H9 (cell line): ENCODE data around the gene TMTC2. TPM values are rescaled to one million over a fixed set of nuclear protein-coding genes. Genes with fewer than 3 reads are reported as not detected.

Experiments used
- DNase-seq: peaks from one replicate; pipeline ENCODE4 v3.0.0-alpha.2; 2017
- H2AFZ ChIP-seq: one replicate; pipeline ENCODE4 v1.6.1; 2013; ENCODE audit warnings: mild to moderate bottlenecking, low read length, control low read depth, moderate library complexity
- H2AK5ac ChIP-seq: 2 replicates; pipeline ENCODE4 v1.6.1; 2013; ENCODE audit warnings: low read length, control low read depth, mixed read lengths; ENCODE audit not compliant: insufficient read length
- H2BK120ac ChIP-seq: one replicate; pipeline ENCODE4 v1.6.1; 2013; ENCODE audit warnings: low read depth, mild to moderate bottlenecking, low read length, control low read depth, inconsistent platforms; ENCODE audit not compliant: poor library complexity, severe bottlenecking
- H2BK12ac ChIP-seq: 2 replicates; pipeline ENCODE4 v1.6.1; 2013; ENCODE audit warnings: low read length, control low read depth, mixed read lengths, low read depth; ENCODE audit not compliant: insufficient read length
- H2BK15ac ChIP-seq: 2 replicates; pipeline ENCODE4 v1.6.1; 2013; ENCODE audit warnings: low read depth, low read length, control low read depth
- H2BK20ac ChIP-seq: one replicate; pipeline ENCODE4 v1.6.1; 2013; ENCODE audit warnings: low read depth, mild to moderate bottlenecking, low read length, control low read depth, inconsistent platforms; ENCODE audit not compliant: poor library complexity, severe bottlenecking
- H2BK5ac ChIP-seq: 2 replicates; pipeline ENCODE4 v1.6.1; 2013; ENCODE audit warnings: low read length, control low read depth, mixed read lengths; ENCODE audit not compliant: insufficient read length
- H3K14ac ChIP-seq: 2 replicates; pipeline ENCODE4 v1.6.1; 2013; ENCODE audit warnings: low read length, control low read depth; ENCODE audit not compliant: insufficient read depth
- H3K18ac ChIP-seq: 2 replicates; pipeline ENCODE4 v1.6.1; 2013; ENCODE audit warnings: low read depth, mild to moderate bottlenecking, mixed read lengths, low read length, control low read depth; ENCODE audit not compliant: insufficient read length
- H3K23ac ChIP-seq: 2 replicates; pipeline ENCODE4 v1.6.1; 2013; ENCODE audit warnings: low read length, control low read depth, mixed read lengths, low read depth; ENCODE audit not compliant: insufficient read length
- H3K23me2 ChIP-seq: 2 replicates; pipeline ENCODE4 v1.6.1; 2013; ENCODE audit warnings: low read depth, mild to moderate bottlenecking, mixed read lengths, low read length, control low read depth; ENCODE audit not compliant: insufficient read length, poor library complexity, severe bottlenecking
- H3K27ac ChIP-seq: 2 replicates; pipeline ENCODE4 v1.5.1; 2013; ENCODE audit warnings: low read length, control low read depth, mixed read lengths, low read depth; ENCODE audit not compliant: insufficient read length
- H3K27me3 ChIP-seq: 2 replicates; pipeline ENCODE4 v1.6.1; 2013; ENCODE audit warnings: low read length, control low read depth, inconsistent platforms; ENCODE audit not compliant: insufficient read depth
- H3K4ac ChIP-seq: 2 replicates; pipeline ENCODE4 v1.6.1; 2013; ENCODE audit warnings: low read depth, mild to moderate bottlenecking, control low read depth, inconsistent platforms, low read length, moderate library complexity
- H3K4me1 ChIP-seq: 2 replicates; pipeline ENCODE4 v1.6.1; 2013; ENCODE audit warnings: low read length, control low read depth, inconsistent platforms; ENCODE audit not compliant: insufficient read depth
- H3K4me2 ChIP-seq: 2 replicates; pipeline ENCODE4 v1.6.1; 2013; ENCODE audit warnings: low read length, control low read depth, mixed read lengths; ENCODE audit not compliant: insufficient read length, insufficient read depth
- H3K56ac ChIP-seq: 2 replicates; pipeline ENCODE4 v1.6.1; 2013; ENCODE audit warnings: low read depth, mild to moderate bottlenecking, mixed read lengths, low read length, control low read depth; ENCODE audit not compliant: insufficient read length
- H3K79me1 ChIP-seq: 2 replicates; pipeline ENCODE4 v1.6.1; 2013; ENCODE audit warnings: low read depth, mild to moderate bottlenecking, moderate library complexity, low read length, control low read depth, inconsistent platforms; ENCODE audit not compliant: insufficient read depth, poor library complexity, severe bottlenecking
- H3K79me2 ChIP-seq: 2 replicates; pipeline ENCODE4 v1.6.1; 2013; ENCODE audit warnings: low read length, control low read depth, inconsistent platforms; ENCODE audit not compliant: insufficient read depth
- H3K9ac ChIP-seq: 2 replicates; pipeline ENCODE4 v1.6.1; 2013; ENCODE audit warnings: low read length, control low read depth, mixed read lengths; ENCODE audit not compliant: insufficient read length; ENCODE audit errors: extremely low read depth
- H3K9me3 ChIP-seq: one replicate; pipeline ENCODE4 v1.6.1; 2013; ENCODE audit warnings: low read depth, low read length, inconsistent platforms; ENCODE audit not compliant: control insufficient read depth
- H3T11ph ChIP-seq: one replicate; pipeline ENCODE4 v1.6.1; 2013; ENCODE audit warnings: mild to moderate bottlenecking, low read length, control low read depth, inconsistent platforms
- H4K20me1 ChIP-seq: one replicate; pipeline ENCODE4 v1.6.1; 2013; ENCODE audit not compliant: control insufficient read depth, insufficient read length, insufficient read depth
- H4K5ac ChIP-seq: 2 replicates; pipeline ENCODE4 v1.6.1; 2013; ENCODE audit warnings: low read depth, mild to moderate bottlenecking, mixed read lengths, low read length, control low read depth; ENCODE audit not compliant: insufficient read length
- H4K8ac ChIP-seq: replicated peaks from 2 replicates; pipeline ENCODE4 v1.6.1; 2013; ENCODE audit warnings: low read length, control low read depth, mixed read lengths, low read depth; ENCODE audit not compliant: insufficient read length
- H4K91ac ChIP-seq: 2 replicates; pipeline ENCODE4 v1.6.1; 2013; ENCODE audit warnings: low read depth, mild to moderate bottlenecking, moderate library complexity, mixed read lengths, low read length, control low read depth; ENCODE audit not compliant: insufficient read length
- H3K27ac Mint-ChIP-seq, 3 experiments: 2 replicates in 2 of 3; 3 replicates in 1 of 3; pipeline ENCODE4 v1.8.0; 2020 to 2021; ENCODE audit warnings: mixed read lengths in 3 of 3, mild to moderate bottlenecking in 1 of 3, moderate library complexity in 1 of 3
- H3K27me3 Mint-ChIP-seq: 2 replicates; pipeline ENCODE4 v1.8.0; 2021; ENCODE audit warnings: low read depth, mild to moderate bottlenecking, moderate library complexity, mixed read lengths
- H3K36me3 Mint-ChIP-seq, 3 experiments: 2 replicates in 2 of 3; 3 replicates in 1 of 3; pipeline ENCODE4 v1.8.0; 2020 to 2021; ENCODE audit warnings: low read depth in 3 of 3, mixed read lengths in 3 of 3; ENCODE audit not compliant: insufficient read depth in 1 of 3
- H3K4me1 Mint-ChIP-seq, 2 experiments: 2 replicates each; pipeline ENCODE4 v1.8.0; 2020; ENCODE audit warnings: mixed read lengths in 2 of 2
- H3K4me3 Mint-ChIP-seq, 2 experiments: 2 replicates in 1 of 2; 3 replicates in 1 of 2; pipeline ENCODE4 v1.8.0; 2020 to 2021; ENCODE audit warnings: mild to moderate bottlenecking in 2 of 2, mixed read lengths in 2 of 2, moderate library complexity in 1 of 2
- H3K9me3 Mint-ChIP-seq, 2 experiments: 2 replicates in 1 of 2; 3 replicates in 1 of 2; pipeline ENCODE4 v1.8.0; 2020; ENCODE audit warnings: mild to moderate bottlenecking in 2 of 2, mixed read lengths in 2 of 2, moderate library complexity in 1 of 2
- CTCF ChIP-seq: fragments of 200-600 bp; sonication (generic); conservative IDR thresholded peaks from 3 replicates; pipeline ENCODE4 v1.8.0; 2021; ENCODE audit warnings: antibody characterized with exemption, mild to moderate bottlenecking
- WGBS: extraction: QIAGEN DNeasy Blood & Tissue Kit; methylation state at CpG from one replicate; pipeline ENCODE4 v1.1.7; 2013; ENCODE audit warnings: missing lambda C conversion rate, low lambda C conversion rate, mixed read lengths; ENCODE audit not compliant: insufficient read length; ENCODE audit errors: extremely low coverage; 5-methylcytosine and 5-hydroxymethylcytosine counted together
- total RNA-seq: library from RNA; stranded (reverse); gene quantifications from 2 replicates; pipeline ENCODE4 v1.2.1, GENCODE V29; 2021

TMTC2 gene
- total RNA-seq, 1 experiment from 2014 or later = 3.1 TPM

GRCh38 chr12:83040339-83040738 is 353.6 kb downstream of the TMTC2 start:
- Mint-ChIP-seq H3K9me3 (no peaks in the 10 kb centered on the region), H3K27ac (no peak overlapping the region), H3K4me3 (no peak overlapping the region), H3K4me1 (peaks cover 26 to 28% of the 10 kb centered on the region in 2 experiments), H3K36me3 (no peaks in the 10 kb centered on the region), H3K27me3 (no peaks in the 10 kb centered on the region)
- Histone ChIP-seq H3K4me2 (no peak overlapping the region), H2BK5ac (no peak overlapping the region), H2BK120ac (no peak overlapping the region), H2BK20ac (no peak overlapping the region), H3K27me3 (no peaks in the 10 kb centered on the region), H2BK12ac (no peak overlapping the region), H2AFZ (no peak overlapping the region), H4K8ac (no peak overlapping the region), H3K56ac (no peak overlapping the region), H3K18ac (no peak overlapping the region), H3K79me1 (no peaks in the 10 kb centered on the region), H3K4ac (no peak overlapping the region), H3K23ac (no peak overlapping the region), H4K20me1 (no peaks in the 10 kb centered on the region), H3K14ac (no peak overlapping the region), H3K9ac (no peak overlapping the region), H4K91ac (no peak overlapping the region), H3K9me3 (no peaks in the 10 kb centered on the region), H3T11ph (no peak overlapping the region), H2BK15ac (no peak overlapping the region), H3K27ac (no peak overlapping the region), H3K79me2 (no peaks in the 10 kb centered on the region), H3K23me2 (no peaks in the 10 kb centered on the region), H4K5ac (no peak overlapping the region), H3K4me1 (no peaks in the 10 kb centered on the region; the same call in 1 of the 2 replicates), H2AK5ac (no peak overlapping the region)
- TF ChIP-seq CTCF = no peak
- no CpG with 5 or more reads among the region's 4 CpGs for WGBS
- no peak for DNase-seq
